ENCODE results near the gene C1QA.

The C1QA gene

DNA sequence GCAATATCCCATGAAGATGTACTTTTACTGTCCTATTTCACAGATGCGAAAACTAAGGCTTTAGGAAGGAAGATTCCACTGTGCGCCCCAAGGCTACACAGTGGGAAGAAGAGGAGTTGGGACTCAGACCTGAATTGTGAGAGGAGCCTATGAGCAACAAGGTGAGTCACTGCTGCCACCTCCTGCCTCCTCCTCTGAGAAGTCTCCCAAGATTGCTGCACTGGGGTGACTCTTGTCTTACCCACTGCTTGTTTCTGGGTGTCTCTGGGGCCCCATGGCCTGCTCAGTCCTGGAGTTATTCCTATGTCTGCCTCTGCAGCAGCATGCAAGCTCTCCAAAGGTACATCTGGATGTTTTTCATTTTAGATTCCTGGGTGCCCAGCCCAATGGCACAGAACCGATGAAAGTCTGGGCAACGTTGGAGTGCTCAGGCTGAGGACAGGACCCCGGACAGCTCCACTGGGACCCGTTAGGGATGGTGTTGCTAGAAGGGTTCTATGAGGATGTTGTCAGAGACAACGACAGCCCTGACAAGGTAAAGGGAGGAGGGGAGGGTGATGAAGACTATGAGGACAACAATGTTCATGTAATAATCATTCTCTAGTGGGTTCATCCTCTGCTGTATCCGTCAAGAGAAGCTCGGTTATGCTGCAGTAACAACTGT, 11.0 kb upstream of the C1QA start:
- TF ChIP-seq CTCF (IDR thresholded peaks at IDR 0.05): no peak

- TF ChIP-seq CTCF (IDR thresholded peaks at IDR 0.05): no peak
Measured at GRCh38 chr1:22626237-22627157, 9.9 kb upstream of the C1QA start.

DNA sequence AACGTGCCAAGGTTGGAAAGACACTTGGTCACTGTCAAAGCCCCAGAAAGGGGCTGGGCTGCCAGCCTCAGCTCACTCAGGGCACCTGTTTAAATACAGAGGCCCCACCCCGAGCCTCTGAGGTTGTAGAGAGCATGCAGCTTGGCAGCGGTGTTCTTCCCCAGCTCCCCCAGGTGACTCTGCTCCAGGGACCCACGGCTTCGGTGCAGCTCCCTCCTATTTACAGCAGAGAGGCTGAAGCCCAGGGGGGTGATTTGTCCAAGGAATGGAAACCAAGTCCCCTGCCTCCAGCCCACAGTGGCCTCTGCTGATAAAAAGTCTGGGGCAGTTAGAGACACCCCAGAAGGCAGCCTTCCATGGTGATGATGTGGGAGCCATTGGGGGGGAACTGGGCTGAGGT, 9.1 kb upstream of the C1QA start:
- TF ChIP-seq CTCF (IDR thresholded peaks at IDR 0.05): no peak

DNA sequence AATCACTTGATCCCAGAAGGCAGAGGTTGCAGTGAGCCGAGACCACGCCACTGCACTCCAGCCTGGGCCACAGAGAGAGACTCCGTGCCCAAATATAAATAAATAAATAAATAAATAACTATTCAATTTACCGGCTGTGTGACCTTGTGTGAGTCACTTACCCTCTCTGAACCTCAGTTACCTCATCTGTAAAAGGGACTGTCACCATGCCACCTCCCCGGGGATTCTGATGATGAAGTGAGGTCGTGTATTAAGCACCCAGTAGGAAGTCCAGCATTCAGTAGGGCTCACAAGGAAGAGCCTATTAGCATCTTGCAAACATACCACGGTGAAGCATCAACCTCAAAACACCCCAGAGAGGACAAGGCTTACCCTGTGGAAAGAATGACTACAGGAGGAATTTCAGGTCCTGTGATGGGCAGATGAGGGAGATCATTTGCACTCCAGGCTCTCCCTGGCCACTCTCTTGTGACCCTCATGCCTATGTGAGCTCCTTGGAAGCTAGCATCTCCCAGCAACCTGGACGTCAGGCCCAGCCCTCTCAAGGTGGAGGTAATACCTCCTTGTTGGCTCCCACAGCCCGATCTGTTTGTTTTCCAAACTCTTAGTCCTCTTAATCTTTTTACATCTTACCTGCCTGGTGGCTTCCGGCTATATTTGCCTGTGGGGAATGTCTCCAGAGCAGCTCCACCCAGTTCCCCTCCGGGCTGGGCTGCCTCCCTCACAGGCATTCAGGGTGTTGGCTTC, 7.6 kb upstream of the C1QA start:
- no peak for TF ChIP-seq CTCF (IDR thresholded peaks at IDR 0.05)

DNA sequence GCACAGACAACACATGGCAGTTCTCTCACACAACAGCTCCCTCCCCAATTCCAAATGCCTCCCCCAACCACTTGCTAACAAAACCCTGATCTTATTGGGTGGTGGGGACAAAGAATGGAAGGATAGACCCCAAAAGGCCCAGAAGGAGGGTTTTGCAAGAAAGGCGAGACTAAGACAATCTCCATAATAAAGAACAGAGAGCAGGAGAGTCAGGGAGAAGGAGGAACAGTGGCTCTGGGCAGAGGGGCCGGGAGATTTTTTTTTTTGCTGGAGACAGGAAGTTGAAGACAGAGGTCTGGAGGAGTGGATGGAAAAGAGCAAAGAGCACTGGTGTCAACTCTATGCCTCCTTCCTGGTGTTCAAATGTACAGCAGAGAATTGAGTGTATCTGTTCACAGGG, 6.5 kb upstream of the C1QA start:
- no peak for TF ChIP-seq CTCF (IDR thresholded peaks at IDR 0.05)

GRCh38 chr1:22633697-22634463, 2.5 kb upstream of the C1QA start:
- TF ChIP-seq CTCF (IDR thresholded peaks at IDR 0.05): no peak

- no peak for TF ChIP-seq CTCF (IDR thresholded peaks at IDR 0.05)
Measured at GRCh38 chr1:22635436-22635835, 992 bp upstream of the C1QA start.

Data from LNCAP (cell line).